ENCODE measurements around the gene OPA1. TPM values are rescaled to one million over a fixed set of nuclear protein-coding genes. Genes with fewer than 3 reads are reported as not detected.

OPA1 gene
- total and polyA plus RNA-seq, 2 experiments from 2014 or later = 29.0 to 42.2 TPM

GRCh38 chr3:193589129-193589528 is 3.9 kb upstream of the OPA1 start:
- peaks cover 11% of the 10 kb centered on the region for H3K79me2 ChIP-seq (ENCODE audit: insufficient read depth)
- WGBS, 2 experiments (ENCODE audit: low coverage in 1 of 2, low lambda C conversion rate in 2 of 2, missing lambda C conversion rate in 2 of 2) = 26 to 40% methylated on average over 1 of the region's 1 CpG
- no peak overlapping the region for H2AFZ ChIP-seq
- H3K9me3 ChIP-seq (ENCODE audit: low read depth) = no peaks in the 10 kb centered on the region
- no peaks in the 10 kb centered on the region for H3K27me3 ChIP-seq (replicated peaks; ENCODE audit: insufficient read depth)
- no peaks in the 10 kb centered on the region for H3F3A ChIP-seq (ENCODE audit: insufficient read depth)
- H3K9me2 ChIP-seq (ENCODE audit: insufficient read depth) = no peaks in the 10 kb centered on the region
- H3K4me3 ChIP-seq = no peak overlapping the region
- H3K27ac ChIP-seq = no peak overlapping the region
- H3K36me3 ChIP-seq (ENCODE audit: low read depth) = no peaks in the 10 kb centered on the region
- DNase-seq = no peak
- H3K4me2 ChIP-seq (ENCODE audit: unreplicated experiment) = no peak overlapping the region
- in situ Hi-C loops (cut with MboI) = no loop called here
- peaks cover 2% of the 10 kb centered on the region for H3K4me1 ChIP-seq (ENCODE audit: insufficient read depth)
- TF ChIP-seq EZH2phosphoT487 (IDR thresholded peaks at IDR 0.05; ENCODE audit: insufficient read depth, low read depth) (no peak), EZH2 (IDR thresholded peaks at IDR 0.05; ENCODE audit: insufficient read depth, poor library complexity, severe bottlenecking) (no peak)
- no peaks in the 10 kb centered on the region for H4K20me1 ChIP-seq (ENCODE audit: insufficient read depth)
- H3K9ac ChIP-seq = no peak overlapping the region

- Histone ChIP-seq H2AFZ (no peak overlapping the region), H3K9me2 (ENCODE audit: insufficient read depth) (no peaks in the 10 kb centered on the region)
- WGBS, 2 experiments (ENCODE audit: low coverage in 1 of 2, low lambda C conversion rate in 2 of 2, missing lambda C conversion rate in 2 of 2) = 32 to 36% methylated on average over 1 of the region's 1 CpG
Measured at GRCh38 chr3:193589616-193590015, 3.4 kb upstream of the OPA1 start.

GRCh38 chr3:193590088-193590856 is 2.7 kb upstream of the OPA1 start:
- Histone ChIP-seq H3K27me3 (replicated peaks; ENCODE audit: insufficient read depth) (no peaks in the 10 kb centered on the region), H3K27ac (no peak overlapping the region), H3F3A (ENCODE audit: insufficient read depth) (no peaks in the 10 kb centered on the region), H3K36me3 (ENCODE audit: low read depth) (no peaks in the 10 kb centered on the region), H3K79me2 (ENCODE audit: insufficient read depth) (peaks cover 22% of the 10 kb centered on the region), H3K9me3 (ENCODE audit: low read depth) (no peaks in the 10 kb centered on the region), H3K9ac (no peak overlapping the region), H3K4me3 (no peak overlapping the region), H3K4me1 (ENCODE audit: insufficient read depth) (peaks cover 13% of the 10 kb centered on the region), H3K4me2 (ENCODE audit: unreplicated experiment) (no peak overlapping the region), H3K9me2 (ENCODE audit: insufficient read depth) (no peaks in the 10 kb centered on the region), H4K20me1 (ENCODE audit: insufficient read depth) (no peaks in the 10 kb centered on the region), H2AFZ (no peak overlapping the region)
- peak; percentile 47 for DNase-seq
- TF ChIP-seq EZH2 (IDR thresholded peaks at IDR 0.05; ENCODE audit: insufficient read depth, poor library complexity, severe bottlenecking) (no peak), EZH2phosphoT487 (IDR thresholded peaks at IDR 0.05; ENCODE audit: insufficient read depth, low read depth) (no peak)
- WGBS, 2 experiments (ENCODE audit: low coverage in 1 of 2, low lambda C conversion rate in 2 of 2, missing lambda C conversion rate in 2 of 2) = 79 to 83% methylated on average over 6 of the region's 6 CpGs
- in situ Hi-C loops (cut with MboI) = no loop called here

More at GRCh38 chr3:193589616-193590015, 3.4 kb upstream of the OPA1 start:
- H3K9me3 ChIP-seq (ENCODE audit: low read depth) = no peaks in the 10 kb centered on the region
- no peaks in the 10 kb centered on the region for H4K20me1 ChIP-seq (ENCODE audit: insufficient read depth)
- H3K27me3 ChIP-seq (replicated peaks; ENCODE audit: insufficient read depth) = no peaks in the 10 kb centered on the region
- no peak overlapping the region for H3K4me2 ChIP-seq (ENCODE audit: unreplicated experiment)
- peaks cover 7% of the 10 kb centered on the region for H3K4me1 ChIP-seq (ENCODE audit: insufficient read depth)
- no peak overlapping the region for H3K27ac ChIP-seq
- no peaks in the 10 kb centered on the region for H3K36me3 ChIP-seq (ENCODE audit: low read depth)
- no peak for DNase-seq
- H3F3A ChIP-seq (ENCODE audit: insufficient read depth) = no peaks in the 10 kb centered on the region
- peaks cover 16% of the 10 kb centered on the region for H3K79me2 ChIP-seq (ENCODE audit: insufficient read depth)
- no peak overlapping the region for H3K9ac ChIP-seq
- TF ChIP-seq EZH2phosphoT487 (IDR thresholded peaks at IDR 0.05; ENCODE audit: insufficient read depth, low read depth) (no peak), EZH2 (IDR thresholded peaks at IDR 0.05; ENCODE audit: insufficient read depth, poor library complexity, severe bottlenecking) (no peak)
- no peak overlapping the region for H3K4me3 ChIP-seq
- in situ Hi-C loops (cut with MboI) = no loop called here

GRCh38 chr3:193593668-193594030 is 641 bp downstream of the OPA1 start:
- H3K36me3 ChIP-seq (ENCODE audit: low read depth) = no peaks in the 10 kb centered on the region
- H3K9me3 ChIP-seq (ENCODE audit: low read depth) = no peaks in the 10 kb centered on the region
- H3K4me2 ChIP-seq (ENCODE audit: unreplicated experiment) = peak overlapping the region; percentile 94
- H3K79me2 ChIP-seq (ENCODE audit: insufficient read depth) = peaks cover 56% of the 10 kb centered on the region
- peak; percentile 69 for DNase-seq
- H3K9ac ChIP-seq = peak overlapping the region; percentile 96
- peak overlapping the region; percentile 99 for H2AFZ ChIP-seq
- no peaks in the 10 kb centered on the region for H3F3A ChIP-seq (ENCODE audit: insufficient read depth)
- in situ Hi-C loops (cut with MboI) = no loop called here
- 2 to 3% methylated on average over 11 of the region's 11 CpGs for WGBS, 2 experiments (ENCODE audit: low coverage in 1 of 2, low lambda C conversion rate in 2 of 2, missing lambda C conversion rate in 2 of 2)
- H3K27me3 ChIP-seq (replicated peaks; ENCODE audit: insufficient read depth) = no peaks in the 10 kb centered on the region
- peak overlapping the region; percentile 97 for H3K4me3 ChIP-seq
- TF ChIP-seq EZH2 (IDR thresholded peaks at IDR 0.05; ENCODE audit: insufficient read depth, poor library complexity, severe bottlenecking) (no peak), EZH2phosphoT487 (IDR thresholded peaks at IDR 0.05; ENCODE audit: insufficient read depth, low read depth) (no peak)
- H3K9me2 ChIP-seq (ENCODE audit: insufficient read depth) = no peaks in the 10 kb centered on the region
- H4K20me1 ChIP-seq (ENCODE audit: insufficient read depth) = no peaks in the 10 kb centered on the region
- H3K27ac ChIP-seq = peak overlapping the region; percentile 89
- peaks cover 17% of the 10 kb centered on the region for H3K4me1 ChIP-seq (ENCODE audit: insufficient read depth)
